ENCODE data around the gene ZDHHC12.
"Not testable (repeated sequence)": the region's sequence is repeated elsewhere in the genome, so short reads cannot be mapped to it uniquely, and the experiment has no call there.

ZDHHC12 gene

GRCh38 chr9:128706671-128707381, 17.1 kb downstream of the ZDHHC12 start:
- DNase-seq, result no peak

- no peak for DNase-seq
These were observed 17.9 kb downstream of the ZDHHC12 start for GRCh38 chr9:128706045-128706444.

GRCh38 chr9:128705051-128705965, 18.6 kb downstream of the ZDHHC12 start:
- DNase-seq, result no peak

GRCh38 chr9:128704356-128704670, 19.6 kb downstream of the ZDHHC12 start:
- no peak for DNase-seq

GRCh38 chr9:128703616-128704355, 20.1 kb downstream of the ZDHHC12 start:
- DNase-seq, result no peak

- no peak for DNase-seq
These were observed 20.8 kb downstream of the ZDHHC12 start for GRCh38 chr9:128702949-128703615.

GRCh38 chr9:128702445-128702948, 21.4 kb downstream of the ZDHHC12 start, which contains the start of gene PKN3:
TSS of gene PKN3 (plus strand) at chr9:128702503. CDS start at chr9:128702916, 413 bp downstream.
- peak; percentile 79 for DNase-seq

GRCh38 chr9:128701227-128701854, 22.6 kb downstream of the ZDHHC12 start:
- DNase-seq, result no peak

- not testable (repeated sequence) for DNase-seq
These were observed 24.7 kb downstream of the ZDHHC12 start for GRCh38 chr9:128699096-128699795.

- DNase-seq, result no peak
These were observed 26.8 kb downstream of the ZDHHC12 start for GRCh38 chr9:128696923-128697707.

- DNase-seq, result no peak
These were observed 29.6 kb downstream of the ZDHHC12 start for GRCh38 chr9:128694344-128694743.

GRCh38 chr9:128693738-128694137, 30.2 kb downstream of the ZDHHC12 start:
- not testable (repeated sequence) for DNase-seq

- no peak for DNase-seq
These were observed 33.3 kb downstream of the ZDHHC12 start for GRCh38 chr9:128690684-128691034.

GRCh38 chr9:128689820-128690683, 33.9 kb downstream of the ZDHHC12 start:
- DNase-seq, result no peak

- DNase-seq, result no peak
These were observed 34.6 kb downstream of the ZDHHC12 start for GRCh38 chr9:128689293-128689774.

- peak; percentile 80 for DNase-seq
These were observed 35.2 kb downstream of the ZDHHC12 start, which contains the start of gene SET for GRCh38 chr9:128688501-128689292. TSS of gene SET (plus strand) at chr9:128689222. CDS start at chr9:128689583, 361 bp downstream.

GRCh38 chr9:128687453-128687852, 36.5 kb downstream of the ZDHHC12 start:
- DNase-seq, result no peak
